Hepatocyte (in vitro differentiated cells): ENCODE measurements around the gene NXPH4.

Experiments
- CTCF ChIP-seq: fragments of 200-600 bp; sonication (generic); IDR thresholded peaks from 2 replicates; pipeline ENCODE4 v1.5.1; 2016; ENCODE audit warnings: antibody characterized with exemption, mild to moderate bottlenecking; ENCODE audit not compliant: poor library complexity
- EZH2 ChIP-seq: fragments of 200-600 bp; sonication (generic); IDR thresholded peaks from 2 replicates; pipeline ENCODE4 v1.6.1; 2016; ENCODE audit warnings: antibody characterized with exemption, mild to moderate bottlenecking, borderline replicate concordance

GRCh38 chr12:57211791-57212700 lies 4.5 kb upstream of the NXPH4 start:
- TF ChIP-seq CTCF (no peak), EZH2 (no peak)
